Natural killer cell (primary cell): ENCODE measurements around the gene TADA3. TPM values are rescaled to one million over a fixed set of nuclear protein-coding genes. Genes with fewer than 3 reads are reported as not detected.

Experiments
- ATAC-seq, 3 donors: fragments of 150-1000 bp in 2 of 3; fragments of 200-7000 bp in 1 of 3; cut with Tn5 transposase; 1 replicate in 1 of 3; 2 replicates in 2 of 3; pipeline ENCODE4 v1.10.0; 2021; ENCODE audit warnings: mild to moderate bottlenecking in 2 of 3, moderate library complexity in 2 of 3
- DNase-seq, 2 donors: peaks; one replicate each; pipeline versions ENCODE4 v3.0.0 to v3.0.0-alpha.2; 2013 to 2021; ENCODE audit warnings: mixed read lengths in 1 of 2
- H3K27ac ChIP-seq: one replicate; pipeline ENCODE4 v1.5.1; 2013; ENCODE audit warnings: mild to moderate bottlenecking, low read length
- H3K27me3 ChIP-seq: one replicate; pipeline ENCODE4 v1.6.1; 2013; ENCODE audit warnings: low read length; ENCODE audit not compliant: control insufficient read depth, insufficient read depth
- H3K36me3 ChIP-seq: one replicate; pipeline ENCODE4 v1.6.1; 2013; ENCODE audit warnings: low read length; ENCODE audit not compliant: control insufficient read depth, insufficient read depth
- H3K4me1 ChIP-seq: one replicate; pipeline ENCODE4 v1.6.1; 2013; ENCODE audit warnings: low read length; ENCODE audit not compliant: control insufficient read depth, insufficient read depth
- H3K4me3 ChIP-seq: one replicate; pipeline ENCODE4 v1.5.1; 2013; ENCODE audit warnings: low read length
- H3K9me3 ChIP-seq: one replicate; pipeline ENCODE4 v1.6.1; 2013; ENCODE audit warnings: low read length; ENCODE audit not compliant: control insufficient read depth, insufficient read depth
- H3K27ac Mint-ChIP-seq, 2 donors: one replicate each; pipeline ENCODE4 v1.8.0; 2022; ENCODE audit warnings: mild to moderate bottlenecking in 2 of 2, mixed read lengths in 2 of 2, moderate library complexity in 1 of 2
- H3K27me3 Mint-ChIP-seq, 2 donors: one replicate each; pipeline ENCODE4 v1.8.0; 2022; ENCODE audit warnings: low read depth in 2 of 2, mixed read lengths in 2 of 2
- H3K36me3 Mint-ChIP-seq: one replicate; pipeline ENCODE4 v1.8.0; 2022; ENCODE audit warnings: mixed read lengths
- H3K4me1 Mint-ChIP-seq, 2 donors: one replicate each; pipeline ENCODE4 v1.8.0; 2022; ENCODE audit warnings: mixed read lengths in 2 of 2
- H3K4me3 Mint-ChIP-seq: one replicate; pipeline ENCODE4 v1.8.0; 2022; ENCODE audit warnings: mild to moderate bottlenecking, moderate library complexity, mixed read lengths
- H3K9me3 Mint-ChIP-seq, 2 donors: one replicate each; pipeline ENCODE4 v1.8.0; 2022; ENCODE audit warnings: mixed read lengths in 2 of 2
- CTCF ChIP-seq: fragments of 200-600 bp; IDR thresholded peaks from one replicate; pipeline ENCODE4 v1.8.0; 2022; ENCODE audit warnings: antibody characterized with exemption
- whole genome bisulfite sequencing: methylation state at CpG from one replicate; pipeline ENCODE4 v1.1.7; 2013; ENCODE audit warnings: missing lambda C conversion rate; ENCODE audit not compliant: insufficient coverage; 5-methylcytosine and 5-hydroxymethylcytosine counted together
- intact Hi-C: fragments of 100-400 bp; cut with micrococcal nuclease; formaldehyde crosslinking; loops from one replicate; pipeline ENCODE4 v1.14.2; 2022
- total RNA-seq, 4 donors: library from RNA; stranded (reverse); fragments of 120-200 nt in 1 of 4; gene quantifications; one replicate each; pipeline versions ENCODE4 v1.2.3 to v1.2.4, GENCODE V29; 2013 to 2022

Gene TADA3
- total RNA-seq, 3 donors from 2014 or later (not counting 1 experiment from before 2014, with no cell fraction given), result 59.2 to 73.7 (median 69.2) TPM

- Histone ChIP-seq H3K4me1 (peaks cover 5% of the 10 kb centered on the region), H3K36me3 (peaks cover 90% of the 10 kb centered on the region), H3K4me3 (no peak overlapping the region), H3K9me3 (no peaks in the 10 kb centered on the region), H3K27me3 (no peaks in the 10 kb centered on the region), H3K27ac (no peak overlapping the region)
- intact Hi-C loops, result no loop called here
- Mint-ChIP-seq H3K27me3 (no peaks in the 10 kb centered on the region), H3K36me3 (peaks cover 11% of the 10 kb centered on the region), H3K4me3 (no peak overlapping the region), H3K9me3 (no peaks in the 10 kb centered on the region), H3K27ac (peak overlapping the region in 1 of 2 donors; percentile 58), H3K4me1 (peaks cover 11 to 13% of the 10 kb centered on the region in 2 donors)
- TF ChIP-seq CTCF, result no peak
- 97% methylated on average over 13 of the region's 13 CpGs for WGBS
- ATAC-seq (no peak), DNase-seq (no peak)
These were observed 48.1 kb downstream of the TADA3 start for GRCh38 chr3:9744162-9744561.

- intact Hi-C loops, result no loop called here
- 97% methylated on average over 18 of the region's 18 CpGs for WGBS
- Histone ChIP-seq H3K4me1 (no peaks in the 10 kb centered on the region), H3K36me3 (peaks cover 95% of the 10 kb centered on the region), H3K9me3 (no peaks in the 10 kb centered on the region), H3K4me3 (no peak overlapping the region), H3K27me3 (no peaks in the 10 kb centered on the region), H3K27ac (no peak overlapping the region)
- Mint-ChIP-seq H3K36me3 (peaks cover 17% of the 10 kb centered on the region), H3K4me3 (no peak overlapping the region), H3K4me1 (peaks cover 11 to 12% of the 10 kb centered on the region in 2 donors), H3K27me3 (no peaks in the 10 kb centered on the region), H3K9me3 (no peaks in the 10 kb centered on the region), H3K27ac (no peak overlapping the region)
- DNase-seq, result no peak
- no peak for TF ChIP-seq CTCF
- no peak for ATAC-seq
These were observed 48.7 kb downstream of the TADA3 start for GRCh38 chr3:9743548-9743947.

- no peak for ATAC-seq
- Mint-ChIP-seq H3K9me3 (no peaks in the 10 kb centered on the region), H3K36me3 (peaks cover 22% of the 10 kb centered on the region), H3K4me3 (no peak overlapping the region), H3K4me1 (peaks cover 18 to 21% of the 10 kb centered on the region in 2 donors), H3K27ac (no peak overlapping the region), H3K27me3 (no peaks in the 10 kb centered on the region)
- H3K36me3 ChIP-seq, result peaks cover 100% of the 10 kb centered on the region
- H3K9me3 ChIP-seq, result no peaks in the 10 kb centered on the region
- DNase-seq, result no peak
- no peak for TF ChIP-seq CTCF
- H3K4me1 ChIP-seq, result peaks cover 5% of the 10 kb centered on the region
- WGBS, result no CpG with 5 or more reads among the region's 1 CpG
- no peak overlapping the region for H3K4me3 ChIP-seq
- no peaks in the 10 kb centered on the region for H3K27me3 ChIP-seq
- H3K27ac ChIP-seq, result no peak overlapping the region
- intact Hi-C loops, result no loop called here
These were observed 49.7 kb downstream of the TADA3 start for GRCh38 chr3:9742560-9742959.

- H3K27ac Mint-ChIP-seq, result no peak overlapping the region
- no peak for DNase-seq
- Histone ChIP-seq H3K27me3 (no peaks in the 10 kb centered on the region), H3K27ac (no peak overlapping the region), H3K4me3 (no peak overlapping the region), H3K4me1 (peaks cover 15% of the 10 kb centered on the region), H3K36me3 (peaks cover 89% of the 10 kb centered on the region), H3K9me3 (no peaks in the 10 kb centered on the region)
- H3K36me3 Mint-ChIP-seq, result peaks cover 22% of the 10 kb centered on the region
- ATAC-seq, result no peak
- WGBS, result 95% methylated on average over 15 of the region's 15 CpGs
- H3K9me3 Mint-ChIP-seq, result no peaks in the 10 kb centered on the region
- no peaks in the 10 kb centered on the region for H3K27me3 Mint-ChIP-seq
- intact Hi-C loops, result no loop called here
- no peak overlapping the region for H3K4me3 Mint-ChIP-seq
- H3K4me1 Mint-ChIP-seq, result peaks cover 34 to 46% of the 10 kb centered on the region in 2 donors
- no peak for TF ChIP-seq CTCF
These were observed 53.1 kb downstream of the TADA3 start for GRCh38 chr3:9739181-9739580.
